ENCODE measurements around the gene FUBP1. TPM values are rescaled to one million over a fixed set of nuclear protein-coding genes. Genes with fewer than 3 reads are reported as not detected.

Gene FUBP1
- polyA plus RNA-seq, 1 of the 3 experiments (the other 2 are of a cell fraction), result 64.1 TPM

- Histone ChIP-seq H3K79me2 (ENCODE audit: insufficient read depth) (peaks cover 91% of the 10 kb centered on the region), H3K4me3 (ENCODE audit: low read depth in 2 of 2, low read length in 1 of 2) (peak overlapping the region in 1 of 2 experiments; percentile 44; a peak in 1 of 4 replicates), H3K36me3 (replicated peaks in 1 of 2; ENCODE audit: control insufficient read depth in 1 of 2, insufficient read depth in 2 of 2, low read length in 1 of 2) (peaks cover 10 to 33% of the 10 kb centered on the region in 2 experiments), H3K27me3 (ENCODE audit: insufficient read depth) (no peaks in the 10 kb centered on the region), H3K27ac (ENCODE audit: low read depth in 2 of 2, low read length in 1 of 2) (no peak overlapping the region), H3K9me2 (no peaks in the 10 kb centered on the region), H3K9me3 (no peaks in the 10 kb centered on the region), H3F3A (replicated peaks; ENCODE audit: insufficient read depth) (peaks cover 18% of the 10 kb centered on the region), H4K20me1 (ENCODE audit: insufficient read depth) (no peaks in the 10 kb centered on the region; the same call in 1 of the 2 replicates), H2AFZ (ENCODE audit: low read depth) (no peak overlapping the region), H3K9ac (no peak overlapping the region), H3K4me1 (ENCODE audit: control insufficient read depth in 1 of 2, insufficient read depth in 2 of 2, low read depth in 1 of 2, low read length in 1 of 2) (no peaks in the 10 kb centered on the region; a peak in 2 of 4 replicates), H3K4me2 (peak overlapping the region; percentile 39; the same call in 1 of the 2 replicates)
- no peak for TF ChIP-seq REST (IDR thresholded peaks at IDR 0.05; ENCODE audit: low read depth, low read length)
- TF ChIP-seq RCOR1 (IDR thresholded peaks at IDR 0.05; ENCODE audit: low read length), result no peak
- no peak for TF ChIP-seq EP300 (IDR thresholded peaks at IDR 0.05; ENCODE audit: borderline replicate concordance in 1 of 2, low read depth in 1 of 2, low read length in 1 of 2)
- TF ChIP-seq SMC3 (IDR thresholded peaks at IDR 0.05; ENCODE audit: low read depth, low read length), result no peak
- ChIA-PET POLR2A (no interaction called here), CTCF (interaction anchor here (0.6 kb wide), 1 partner anchor 66 kb away, joined by 3 read pairs; no protein-coding TSS in a partner anchor)
- DNase-seq, result no peak
- WGBS (ENCODE audit: low lambda C conversion rate), result 92% methylated on average over 3 of the region's 3 CpGs
These were observed 31.0 kb upstream of the FUBP1 start for GRCh38 chr1:78009836-78010235.

- H3K4me3 ChIP-seq (ENCODE audit: low read depth in 2 of 2, low read length in 1 of 2), result peak overlapping the region in 1 of 2 experiments; percentile 44; a peak in 2 of 4 replicates
- H3F3A ChIP-seq (replicated peaks; ENCODE audit: insufficient read depth), result peaks cover 21% of the 10 kb centered on the region
- H3K9ac ChIP-seq, result no peak overlapping the region
- no peak overlapping the region for H3K27ac ChIP-seq (ENCODE audit: low read depth in 2 of 2, low read length in 1 of 2)
- no peaks in the 10 kb centered on the region for H3K9me3 ChIP-seq
- WGBS (ENCODE audit: low lambda C conversion rate), result 97% methylated on average over 3 of the region's 3 CpGs
- peaks cover 86% of the 10 kb centered on the region for H3K79me2 ChIP-seq (ENCODE audit: insufficient read depth)
- H3K9me2 ChIP-seq, result no peaks in the 10 kb centered on the region
- ChIA-PET POLR2A (no interaction called here), CTCF (no interaction called here)
- no peaks in the 10 kb centered on the region; the same call in 1 of the 2 replicates for H4K20me1 ChIP-seq (ENCODE audit: insufficient read depth)
- peaks cover 10 to 28% of the 10 kb centered on the region in 2 experiments for H3K36me3 ChIP-seq (replicated peaks in 1 of 2; ENCODE audit: control insufficient read depth in 1 of 2, insufficient read depth in 2 of 2, low read length in 1 of 2)
- no peak overlapping the region for H2AFZ ChIP-seq (ENCODE audit: low read depth)
- peak overlapping the region; percentile 39; the same call in 1 of the 2 replicates for H3K4me2 ChIP-seq
- H3K27me3 ChIP-seq (ENCODE audit: insufficient read depth), result no peaks in the 10 kb centered on the region
- no peaks in the 10 kb centered on the region; a peak in 2 of 4 replicates for H3K4me1 ChIP-seq (ENCODE audit: control insufficient read depth in 1 of 2, insufficient read depth in 2 of 2, low read depth in 1 of 2, low read length in 1 of 2)
- no peak for DNase-seq
- TF ChIP-seq USF1 (IDR thresholded peaks at IDR 0.05; ENCODE audit: borderline replicate concordance, low read depth) (no peak), MEF2A (IDR thresholded peaks at IDR 0.05; ENCODE audit: borderline replicate concordance, low read depth) (no peak), TAF1 (IDR thresholded peaks at IDR 0.05; ENCODE audit: borderline replicate concordance, low read depth, low read length) (no peak), NFIC (IDR thresholded peaks at IDR 0.05; ENCODE audit: borderline replicate concordance) (no peak), JUND (IDR thresholded peaks at IDR 0.05) (no peak), SIN3A (IDR thresholded peaks at IDR 0.05; ENCODE audit: borderline replicate concordance, low read depth, low read length) (no peak), REST (IDR thresholded peaks at IDR 0.05; ENCODE audit: low read depth, low read length) (no peak)
These were observed 30.4 kb upstream of the FUBP1 start for GRCh38 chr1:78009276-78009675.
